ENCODE measurements around the gene SDHAF3. TPM values are rescaled to one million over a fixed set of nuclear protein-coding genes. Genes with fewer than 3 reads are reported as not detected.

SDHAF3 gene
- total and polyA plus RNA-seq, 2 of the 8 experiments (the other 6 are each of a cell fraction or from before 2014, with no cell fraction given): 12.0 to 31.3 TPM

DNA sequence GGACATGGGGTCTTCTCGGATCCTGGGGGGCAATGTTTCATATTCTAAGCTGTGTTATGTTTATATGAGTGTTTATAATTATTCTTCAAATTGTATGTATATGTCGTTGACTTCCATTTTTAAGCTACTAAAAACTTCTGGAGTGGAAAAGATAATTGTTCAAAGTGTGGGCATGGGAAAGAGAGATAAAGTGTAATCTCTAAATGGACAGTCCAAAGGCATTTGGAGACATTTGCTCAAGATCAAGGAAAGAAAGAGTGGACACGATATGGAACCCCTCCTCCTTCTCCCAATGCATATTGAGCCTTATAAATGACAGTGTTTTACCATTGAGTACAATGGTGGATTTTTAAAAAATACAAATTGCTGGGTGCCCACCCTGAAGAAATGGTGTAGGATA is 81.1 kb downstream of the SDHAF3 start (continued):
- TF ChIP-seq EP300 (IDR thresholded peaks at IDR 0.05; ENCODE audit: borderline replicate concordance in 1 of 2, low read depth in 2 of 2, low read length in 2 of 2) (no peak), BRCA1 (IDR thresholded peaks at IDR 0.05; ENCODE audit: low read depth, low read length) (no peak), POLR2A (IDR thresholded peaks at IDR 0.05; ENCODE audit: control extremely low read depth in 1 of 2, low read depth in 2 of 2, low read length in 2 of 2) (no peak), CHD1 (IDR thresholded peaks at IDR 0.05; ENCODE audit: low read depth, low read length) (no peak)
- TF ChIP-seq, protein P1, sequence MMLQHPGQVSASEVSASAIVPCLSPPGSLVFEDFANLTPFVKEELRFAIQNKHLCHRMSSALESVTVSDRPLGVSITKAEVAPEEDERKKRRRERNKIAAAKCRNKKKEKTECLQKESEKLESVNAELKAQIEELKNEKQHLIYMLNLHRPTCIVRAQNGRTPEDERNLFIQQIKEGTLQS (IDR thresholded peaks at IDR 0.05; ENCODE audit: insufficient read depth, low read depth, low read length): no peak

All from H1 (cell line).